Measurements from ENCODE around the gene CXCL1. TPM values are rescaled to one million over a fixed set of nuclear protein-coding genes. Genes with fewer than 3 reads are reported as not detected.

Gene CXCL1
- total RNA-seq, 1 experiment from 2014 or later, result 0.85 TPM

DNA sequence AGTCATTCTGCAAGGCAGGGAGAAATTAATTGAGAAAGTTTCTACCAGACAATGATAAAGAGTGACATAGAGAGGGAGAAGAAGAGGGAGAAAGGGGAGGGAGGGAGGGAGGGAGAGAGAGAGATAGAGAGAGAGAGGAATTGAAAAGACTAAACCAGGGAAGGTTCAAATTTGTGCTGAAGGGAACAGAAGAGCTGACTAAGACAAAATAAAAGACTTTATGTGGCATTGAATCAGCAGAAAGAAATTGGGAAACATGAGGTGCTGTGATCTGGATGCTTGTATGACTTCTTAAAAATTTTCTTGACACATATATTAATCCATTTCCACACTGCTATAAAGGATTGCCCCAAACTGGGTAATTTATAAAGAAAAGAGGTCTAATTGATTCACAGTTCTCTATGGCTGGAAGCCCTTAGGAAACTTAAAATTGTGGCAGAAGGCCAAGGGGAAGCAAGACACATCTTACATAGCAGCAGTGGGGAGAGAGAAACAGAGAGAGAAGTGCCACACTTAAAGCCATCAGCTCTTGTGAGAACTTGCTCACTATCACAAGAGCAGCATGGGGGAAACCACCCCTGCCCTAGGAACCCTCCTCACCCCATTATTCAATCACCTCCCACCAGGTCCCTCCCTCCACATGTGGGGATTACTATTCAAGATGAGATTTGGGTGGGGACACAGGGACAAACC lies 46.2 kb upstream of the CXCL1 start:
- Mint-ChIP-seq H3K4me1 (peaks cover under 1% of the 10 kb centered on the region), H3K9me3 (peaks cover 14% of the 10 kb centered on the region), H3K27ac (no peak overlapping the region), H3K27me3 (ENCODE audit: low read depth) (peaks cover 3% of the 10 kb centered on the region; the same call in 1 of the 2 replicates), H3K4me3 (no peak overlapping the region), H3K36me3 (peaks cover 10% of the 10 kb centered on the region)
- POLR2A ChIA-PET, result no interaction called here
- ATAC-seq, result no peak
- TF ChIP-seq, protein P1, sequence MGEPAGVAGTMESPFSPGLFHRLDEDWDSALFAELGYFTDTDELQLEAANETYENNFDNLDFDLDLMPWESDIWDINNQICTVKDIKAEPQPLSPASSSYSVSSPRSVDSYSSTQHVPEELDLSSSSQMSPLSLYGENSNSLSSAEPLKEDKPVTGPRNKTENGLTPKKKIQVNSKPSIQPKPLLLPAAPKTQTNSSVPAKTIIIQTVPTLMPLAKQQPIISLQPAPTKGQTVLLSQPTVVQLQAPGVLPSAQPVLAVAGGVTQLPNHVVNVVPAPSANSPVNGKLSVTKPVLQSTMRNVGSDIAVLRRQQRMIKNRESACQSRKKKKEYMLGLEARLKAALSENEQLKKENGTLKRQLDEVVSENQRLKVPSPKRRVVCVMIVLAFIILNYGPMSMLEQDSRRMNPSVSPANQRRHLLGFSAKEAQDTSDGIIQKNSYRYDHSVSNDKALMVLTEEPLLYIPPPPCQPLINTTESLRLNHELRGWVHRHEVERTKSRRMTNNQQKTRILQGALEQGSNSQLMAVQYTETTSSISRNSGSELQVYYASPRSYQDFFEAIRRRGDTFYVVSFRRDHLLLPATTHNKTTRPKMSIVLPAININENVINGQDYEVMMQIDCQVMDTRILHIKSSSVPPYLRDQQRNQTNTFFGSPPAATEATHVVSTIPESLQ (CRISPR knock-in tag; IDR thresholded peaks at IDR 0.05), result no peak
- TF ChIP-seq ZNF232 (CRISPR knock-in tag; IDR thresholded peaks at IDR 0.05), result no peak
- no peak for TF ChIP-seq FOXJ3 (CRISPR knock-in tag; IDR thresholded peaks at IDR 0.05; ENCODE audit: borderline replicate concordance)
- no peak for TF ChIP-seq EMX1 (CRISPR knock-in tag; IDR thresholded peaks at IDR 0.05)
- TF ChIP-seq ZNF396 (CRISPR knock-in tag; IDR thresholded peaks at IDR 0.05; ENCODE audit: borderline replicate concordance), result no peak
- no peak for TF ChIP-seq MYBL2 (CRISPR knock-in tag; IDR thresholded peaks at IDR 0.05)
- no peak for TF ChIP-seq ERG (CRISPR knock-in tag; IDR thresholded peaks at IDR 0.05)
- TF ChIP-seq MXD4 (CRISPR knock-in tag; IDR thresholded peaks at IDR 0.05; ENCODE audit: borderline replicate concordance), result no peak
- no peak for TF ChIP-seq JUN (CRISPR knock-in tag; IDR thresholded peaks at IDR 0.05)
- TF ChIP-seq RELA (CRISPR knock-in tag; IDR thresholded peaks at IDR 0.05; ENCODE audit: borderline replicate concordance), result no peak
- no peak for TF ChIP-seq ZNF423 (CRISPR knock-in tag; IDR thresholded peaks at IDR 0.05)
- CTCF ChIA-PET, result no interaction called here
- DNase-seq (ENCODE audit: low spot score), result no peak

DNA sequence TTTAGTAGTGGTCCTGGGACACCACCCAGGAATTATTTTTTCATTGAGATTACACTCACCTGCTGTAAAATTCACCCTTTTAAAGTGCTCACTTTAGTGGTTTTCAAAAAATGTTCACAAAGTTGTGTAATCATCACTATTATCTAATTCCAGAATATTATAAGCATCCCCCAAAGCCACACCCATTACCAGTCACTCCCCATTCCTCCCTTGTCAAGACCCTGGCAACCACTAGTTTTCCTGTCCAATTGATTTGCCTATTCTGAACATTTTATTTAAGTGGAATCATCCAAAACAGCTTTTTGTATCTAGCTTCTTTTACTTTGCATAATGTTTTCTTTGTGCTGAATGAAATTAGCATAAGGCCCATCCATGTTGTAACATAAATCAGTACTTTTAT lies 45.4 kb upstream of the CXCL1 start:
- TF ChIP-seq MLX (CRISPR knock-in tag; IDR thresholded peaks at IDR 0.05) (no peak), CBFB (CRISPR knock-in tag; IDR thresholded peaks at IDR 0.05; ENCODE audit: low read depth) (no peak), KAT7 (CRISPR knock-in tag; IDR thresholded peaks at IDR 0.05; ENCODE audit: borderline replicate concordance) (no peak), ATF1 (CRISPR knock-in tag; IDR thresholded peaks at IDR 0.05) (no peak), ZNF263 (CRISPR knock-in tag; IDR thresholded peaks at IDR 0.05; ENCODE audit: low read depth) (no peak)
- no peak overlapping the region for H3K4me3 Mint-ChIP-seq
- DNase-seq (ENCODE audit: low spot score), result no peak
- H3K27me3 Mint-ChIP-seq (ENCODE audit: low read depth), result peaks cover 3% of the 10 kb centered on the region; the same call in 1 of the 2 replicates
- H3K4me1 Mint-ChIP-seq, result no peaks in the 10 kb centered on the region
- no peak overlapping the region for H3K27ac Mint-ChIP-seq
- H3K9me3 Mint-ChIP-seq, result peaks cover 16% of the 10 kb centered on the region
- ChIA-PET CTCF (no interaction called here), POLR2A (no interaction called here)
- peaks cover 12% of the 10 kb centered on the region for H3K36me3 Mint-ChIP-seq
- no peak for ATAC-seq

GRCh38 chr4:73828956-73829355 lies 40.2 kb upstream of the CXCL1 start:
- ATAC-seq (no peak), DNase-seq (ENCODE audit: low spot score) (no peak)
- peaks cover 21% of the 10 kb centered on the region for H3K9me3 Mint-ChIP-seq
- no peak overlapping the region for H3K27ac Mint-ChIP-seq
- CTCF ChIA-PET, result no interaction called here
- peaks cover 6% of the 10 kb centered on the region for H3K27me3 Mint-ChIP-seq (ENCODE audit: low read depth)
- peaks cover 12% of the 10 kb centered on the region for H3K36me3 Mint-ChIP-seq
- no peak overlapping the region for H3K4me3 Mint-ChIP-seq
- TF ChIP-seq ZNF138 (CRISPR knock-in tag; conservative IDR thresholded peaks at IDR 0.05) (no peak), GABPB1 (CRISPR knock-in tag; IDR thresholded peaks at IDR 0.05) (no peak), CDX4 (CRISPR knock-in tag; IDR thresholded peaks at IDR 0.05; ENCODE audit: borderline replicate concordance) (no peak)
- TF ChIP-seq, protein P1 (CRISPR knock-in tag; IDR thresholded peaks at IDR 0.05), result no peak
- TF ChIP-seq, protein P2, sequence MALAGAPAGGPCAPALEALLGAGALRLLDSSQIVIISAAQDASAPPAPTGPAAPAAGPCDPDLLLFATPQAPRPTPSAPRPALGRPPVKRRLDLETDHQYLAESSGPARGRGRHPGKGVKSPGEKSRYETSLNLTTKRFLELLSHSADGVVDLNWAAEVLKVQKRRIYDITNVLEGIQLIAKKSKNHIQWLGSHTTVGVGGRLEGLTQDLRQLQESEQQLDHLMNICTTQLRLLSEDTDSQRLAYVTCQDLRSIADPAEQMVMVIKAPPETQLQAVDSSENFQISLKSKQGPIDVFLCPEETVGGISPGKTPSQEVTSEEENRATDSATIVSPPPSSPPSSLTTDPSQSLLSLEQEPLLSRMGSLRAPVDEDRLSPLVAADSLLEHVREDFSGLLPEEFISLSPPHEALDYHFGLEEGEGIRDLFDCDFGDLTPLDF (CRISPR knock-in tag; IDR thresholded peaks at IDR 0.05), result no peak
- POLR2A ChIA-PET, result no interaction called here
- H3K4me1 Mint-ChIP-seq, result no peaks in the 10 kb centered on the region

Data from WTC11 (cell line).